ENCODE results near the gene STAB2. TPM values are rescaled to one million over a fixed set of nuclear protein-coding genes. Genes with fewer than 3 reads are reported as not detected.

The STAB2 gene
- total RNA-seq, 4 donors from 2014 or later: 0.27 to 0.81 TPM; not detected in 2

GRCh38 chr12:103583008-103583407, 4.1 kb upstream of the STAB2 start:
- no peaks in the 10 kb centered on the region for H3K9me3 ChIP-seq
- no peak for TF ChIP-seq EP300 (IDR thresholded peaks at IDR 0.05)
- TF ChIP-seq POLR2A (IDR thresholded peaks at IDR 0.05): no peak
- TF ChIP-seq CTCF (IDR thresholded peaks at IDR 0.05): no peak
- TF ChIP-seq POLR2AphosphoS5 (IDR thresholded peaks at IDR 0.05): no peak
- ATAC-seq: no peak
- H3K36me3 ChIP-seq: no peaks in the 10 kb centered on the region
- H3K4me1 ChIP-seq: no peaks in the 10 kb centered on the region
- no peak overlapping the region for H3K4me3 ChIP-seq
- H3K27me3 ChIP-seq: no peaks in the 10 kb centered on the region
- WGBS, 2 donors (ENCODE audit: low coverage in 1 of 2): 33 to 88% methylated on average over 1 of the region's 1 CpG
- no peak overlapping the region for H3K27ac ChIP-seq

DNA sequence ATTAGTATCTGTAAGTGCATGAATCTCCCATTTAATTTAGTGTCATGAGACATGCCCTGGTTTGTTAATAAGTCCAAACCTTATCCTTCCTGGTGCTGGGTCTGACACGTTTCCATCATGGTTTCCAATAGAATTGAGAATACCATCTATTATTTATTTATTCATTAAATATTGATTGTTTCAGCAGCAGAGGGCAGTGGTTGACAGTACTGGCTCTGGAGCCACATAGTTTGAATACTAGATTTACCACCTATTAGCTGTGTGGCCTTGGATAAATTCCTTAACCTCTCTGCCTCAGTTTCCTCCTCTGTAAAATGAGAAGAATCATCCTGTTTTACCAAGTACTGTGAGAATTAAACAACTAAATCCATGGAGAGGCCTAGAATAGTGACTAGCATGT, 941 bp upstream of the STAB2 start:
- Histone ChIP-seq H3K27ac (no peak overlapping the region), H3K4me1 (no peaks in the 10 kb centered on the region), H3K4me3 (no peak overlapping the region), H3K27me3 (no peaks in the 10 kb centered on the region), H3K36me3 (no peaks in the 10 kb centered on the region), H3K9me3 (no peaks in the 10 kb centered on the region)
- ATAC-seq: no peak
- TF ChIP-seq POLR2AphosphoS5 (IDR thresholded peaks at IDR 0.05) (no peak), CTCF (IDR thresholded peaks at IDR 0.05) (peak in 1 of 4 experiments; percentile 21)
- 44 to 67% methylated on average over 1 of the region's 1 CpG for WGBS, 2 donors (ENCODE audit: low coverage in 1 of 2)

GRCh38 chr12:103588680-103589079, 1.6 kb downstream of the STAB2 start:
- ATAC-seq: no peak
- no peak overlapping the region for H3K4me3 ChIP-seq
- H3K36me3 ChIP-seq: no peaks in the 10 kb centered on the region
- H3K27me3 ChIP-seq: no peaks in the 10 kb centered on the region
- TF ChIP-seq POLR2AphosphoS5 (IDR thresholded peaks at IDR 0.05) (no peak), EP300 (IDR thresholded peaks at IDR 0.05) (no peak), CTCF (IDR thresholded peaks at IDR 0.05) (no peak), POLR2A (IDR thresholded peaks at IDR 0.05) (no peak)
- no peaks in the 10 kb centered on the region for H3K9me3 ChIP-seq
- H3K4me1 ChIP-seq: no peaks in the 10 kb centered on the region
- no peak overlapping the region for H3K27ac ChIP-seq

GRCh38 chr12:103589517-103589916, 2.4 kb downstream of the STAB2 start:
- H3K36me3 ChIP-seq: no peaks in the 10 kb centered on the region
- no peaks in the 10 kb centered on the region for H3K4me1 ChIP-seq
- no peak for TF ChIP-seq POLR2A (IDR thresholded peaks at IDR 0.05)
- TF ChIP-seq EP300 (IDR thresholded peaks at IDR 0.05): no peak
- no peak for TF ChIP-seq CTCF (IDR thresholded peaks at IDR 0.05)
- no peak for TF ChIP-seq POLR2AphosphoS5 (IDR thresholded peaks at IDR 0.05)
- 25 to 31% methylated on average over 1 of the region's 1 CpG for WGBS, 2 donors (ENCODE audit: low coverage in 1 of 2)
- H3K27me3 ChIP-seq: no peaks in the 10 kb centered on the region
- no peak overlapping the region for H3K4me3 ChIP-seq
- H3K9me3 ChIP-seq: no peaks in the 10 kb centered on the region
- no peak overlapping the region for H3K27ac ChIP-seq
- no peak for ATAC-seq

DNA sequence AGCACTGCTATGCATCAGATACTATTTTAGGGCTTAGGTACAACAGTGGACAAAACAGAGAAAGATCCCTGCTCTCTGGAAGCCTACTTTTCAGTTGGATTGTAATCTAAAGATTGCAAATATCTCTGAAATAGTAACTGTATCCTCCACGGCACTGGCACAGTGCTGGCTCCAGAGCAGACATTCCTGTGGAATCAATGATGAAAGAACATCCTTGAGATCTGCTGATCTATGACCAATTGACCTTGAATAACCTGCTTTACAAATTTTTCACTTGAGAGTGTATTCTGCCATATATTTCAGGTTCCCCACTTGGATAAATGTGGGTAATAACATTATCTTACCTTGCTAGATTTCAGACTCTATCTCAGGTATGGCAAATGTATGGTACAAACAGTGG, 3.2 kb downstream of the STAB2 start:
- Histone ChIP-seq H3K9me3 (no peaks in the 10 kb centered on the region), H3K27ac (no peak overlapping the region), H3K4me3 (no peak overlapping the region), H3K36me3 (no peaks in the 10 kb centered on the region), H3K4me1 (no peaks in the 10 kb centered on the region), H3K27me3 (no peaks in the 10 kb centered on the region)
- no peak for ATAC-seq
- TF ChIP-seq POLR2A (IDR thresholded peaks at IDR 0.05) (no peak), POLR2AphosphoS5 (IDR thresholded peaks at IDR 0.05) (no peak), CTCF (IDR thresholded peaks at IDR 0.05) (no peak), EP300 (IDR thresholded peaks at IDR 0.05) (no peak)
- WGBS, 2 donors (ENCODE audit: low coverage in 1 of 2): 83% methylated on average over 1 of the region's 1 CpG

All from gastroesophageal sphincter (tissue), 4 donors.